HepG2 (cell line): ENCODE measurements around the gene B4GALT1. TPM values are rescaled to one million over a fixed set of nuclear protein-coding genes. Genes with fewer than 3 reads are reported as not detected.

Source experiments
- BCL6 ChIP-seq: IDR thresholded peaks from 2 replicates; pipeline ENCODE4 v1.6.1; 2016; ENCODE audit warnings: missing genetic modification reagents, missing compliant biosample characterization
- DNMT1 ChIP-seq: sonication (generic); formaldehyde crosslinking; IDR thresholded peaks from 2 replicates; pipeline ENCODE4 v1.5.1; 2020; ENCODE audit warnings: mild to moderate bottlenecking, missing genetic modification reagents
- FOXO1 ChIP-seq: sonication (generic); formaldehyde crosslinking; IDR thresholded peaks from 2 replicates; pipeline ENCODE4 v1.4.0; 2020; ENCODE audit warnings: missing genetic modification reagents
- GTF3A ChIP-seq: sonication (generic); formaldehyde crosslinking; conservative IDR thresholded peaks from 2 replicates; pipeline ENCODE4 v1.4.0; 2020; ENCODE audit warnings: mild to moderate bottlenecking, missing genetic modification reagents
- ZHX2 ChIP-seq, 2 experiments: sonication (generic) in 1 of 2; formaldehyde crosslinking in 1 of 2; IDR thresholded peaks; 2 replicates each; pipeline versions ENCODE4 v1.6.1 to v1.9.0; 2014 to 2022; ENCODE audit warnings: antibody characterized with exemption in 1 of 2, borderline replicate concordance in 1 of 2, inconsistent platforms in 1 of 2, low read depth in 1 of 2, missing genetic modification reagents in 1 of 2
- ZNF607 ChIP-seq: sonication (generic); formaldehyde crosslinking; IDR thresholded peaks from 2 replicates; pipeline ENCODE4 v1.5.1; 2020; ENCODE audit warnings: missing genetic modification reagents, mild to moderate bottlenecking, borderline replicate concordance
- polyA plus RNA-seq, 8 experiments: library from polyadenylated mRNA; depleted of rRNA in 3 of 8; stranded (reverse) in 7 of 8; unstranded in 1 of 8; fragments of >200 nt; fragmentation: Illumina TruSeq in 4 of 8; extraction: Trizol in 4 of 8; gene quantifications; 2 replicates each; pipeline versions ENCODE4 v1.2.1 to v1.2.3, GENCODE V29; 2011 to 2016; ENCODE audit warnings: low read depth in 4 of 8, missing spikeins in 1 of 8, mixed read lengths in 1 of 8; ENCODE audit not compliant: insufficient read depth in 1 of 8
- total RNA-seq, 5 experiments: library from RNA; depleted of rRNA; stranded (reverse); fragments of >200 nt; fragmentation: Illumina TruSeq; extraction: Trizol; gene quantifications; 2 replicates each; pipeline ENCODE4 v1.2.3, GENCODE V29; 2016; ENCODE audit warnings: low read depth in 1 of 5
- TF ChIP-seq, protein P1 (sequence below): sonication (generic); IDR thresholded peaks from 2 replicates; pipeline ENCODE4 v1.6.1; 2016; ENCODE audit warnings: low read depth, borderline replicate concordance
- TF ChIP-seq, protein P2 (sequence below): sonication (generic); formaldehyde crosslinking; IDR thresholded peaks from 2 replicates; pipeline ENCODE4 v1.4.0; 2020; ENCODE audit warnings: missing genetic modification reagents, borderline replicate concordance
- TF ChIP-seq, protein P3 (sequence below): sonication (generic); formaldehyde crosslinking; IDR thresholded peaks from 2 replicates; pipeline ENCODE4 v1.4.0; 2020; ENCODE audit warnings: mild to moderate bottlenecking, missing genetic modification reagents
- TF ChIP-seq, protein P4 (sequence below): sonication (generic); formaldehyde crosslinking; IDR thresholded peaks from 2 replicates; pipeline ENCODE4 v1.4.0; 2020; ENCODE audit warnings: missing genetic modification reagents

The B4GALT1 gene
- total and polyA plus RNA-seq, 2 of the 13 experiments (the other 11 are each of a cell fraction or from before 2014, with no cell fraction given): 15.7 to 33.5 TPM

GRCh38 chr9:33082128-33082527 is 85.0 kb downstream of the B4GALT1 start (continued):
- TF ChIP-seq, protein P1, sequence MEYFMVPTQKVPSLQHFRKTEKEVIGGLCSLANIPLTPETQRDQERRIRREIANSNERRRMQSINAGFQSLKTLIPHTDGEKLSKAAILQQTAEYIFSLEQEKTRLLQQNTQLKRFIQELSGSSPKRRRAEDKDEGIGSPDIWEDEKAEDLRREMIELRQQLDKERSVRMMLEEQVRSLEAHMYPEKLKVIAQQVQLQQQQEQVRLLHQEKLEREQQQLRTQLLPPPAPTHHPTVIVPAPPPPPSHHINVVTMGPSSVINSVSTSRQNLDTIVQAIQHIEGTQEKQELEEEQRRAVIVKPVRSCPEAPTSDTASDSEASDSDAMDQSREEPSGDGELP: peak; percentile 32; the same call in 1 of the 2 replicates
- no peak for TF ChIP-seq DNMT1
- TF ChIP-seq, protein P2, sequence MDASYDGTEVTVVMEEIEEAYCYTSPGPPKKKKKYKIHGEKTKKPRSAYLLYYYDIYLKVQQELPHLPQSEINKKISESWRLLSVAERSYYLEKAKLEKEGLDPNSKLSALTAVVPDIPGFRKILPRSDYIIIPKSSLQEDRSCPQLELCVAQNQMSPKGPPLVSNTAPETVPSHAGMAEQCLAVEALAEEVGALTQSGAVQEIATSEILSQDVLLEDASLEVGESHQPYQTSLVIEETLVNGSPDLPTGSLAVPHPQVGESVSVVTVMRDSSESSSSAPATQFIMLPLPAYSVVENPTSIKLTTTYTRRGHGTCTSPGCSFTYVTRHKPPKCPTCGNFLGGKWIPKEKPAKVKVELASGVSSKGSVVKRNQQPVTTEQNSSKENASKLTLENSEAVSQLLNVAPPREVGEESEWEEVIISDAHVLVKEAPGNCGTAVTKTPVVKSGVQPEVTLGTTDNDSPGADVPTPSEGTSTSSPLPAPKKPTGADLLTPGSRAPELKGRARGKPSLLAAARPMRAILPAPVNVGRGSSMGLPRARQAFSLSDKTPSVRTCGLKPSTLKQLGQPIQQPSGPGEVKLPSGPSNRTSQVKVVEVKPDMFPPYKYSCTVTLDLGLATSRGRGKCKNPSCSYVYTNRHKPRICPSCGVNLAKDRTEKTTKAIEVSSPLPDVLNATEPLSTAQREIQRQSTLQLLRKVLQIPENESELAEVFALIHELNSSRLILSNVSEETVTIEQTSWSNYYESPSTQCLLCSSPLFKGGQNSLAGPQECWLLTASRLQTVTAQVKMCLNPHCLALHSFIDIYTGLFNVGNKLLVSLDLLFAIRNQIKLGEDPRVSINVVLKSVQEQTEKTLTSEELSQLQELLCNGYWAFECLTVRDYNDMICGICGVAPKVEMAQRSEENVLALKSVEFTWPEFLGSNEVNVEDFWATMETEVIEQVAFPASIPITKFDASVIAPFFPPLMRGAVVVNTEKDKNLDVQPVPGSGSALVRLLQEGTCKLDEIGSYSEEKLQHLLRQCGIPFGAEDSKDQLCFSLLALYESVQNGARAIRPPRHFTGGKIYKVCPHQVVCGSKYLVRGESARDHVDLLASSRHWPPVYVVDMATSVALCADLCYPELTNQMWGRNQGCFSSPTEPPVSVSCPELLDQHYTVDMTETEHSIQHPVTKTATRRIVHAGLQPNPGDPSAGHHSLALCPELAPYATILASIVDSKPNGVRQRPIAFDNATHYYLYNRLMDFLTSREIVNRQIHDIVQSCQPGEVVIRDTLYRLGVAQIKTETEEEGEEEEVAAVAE (CRISPR knock-in tag): no peak
- TF ChIP-seq, protein P3, sequence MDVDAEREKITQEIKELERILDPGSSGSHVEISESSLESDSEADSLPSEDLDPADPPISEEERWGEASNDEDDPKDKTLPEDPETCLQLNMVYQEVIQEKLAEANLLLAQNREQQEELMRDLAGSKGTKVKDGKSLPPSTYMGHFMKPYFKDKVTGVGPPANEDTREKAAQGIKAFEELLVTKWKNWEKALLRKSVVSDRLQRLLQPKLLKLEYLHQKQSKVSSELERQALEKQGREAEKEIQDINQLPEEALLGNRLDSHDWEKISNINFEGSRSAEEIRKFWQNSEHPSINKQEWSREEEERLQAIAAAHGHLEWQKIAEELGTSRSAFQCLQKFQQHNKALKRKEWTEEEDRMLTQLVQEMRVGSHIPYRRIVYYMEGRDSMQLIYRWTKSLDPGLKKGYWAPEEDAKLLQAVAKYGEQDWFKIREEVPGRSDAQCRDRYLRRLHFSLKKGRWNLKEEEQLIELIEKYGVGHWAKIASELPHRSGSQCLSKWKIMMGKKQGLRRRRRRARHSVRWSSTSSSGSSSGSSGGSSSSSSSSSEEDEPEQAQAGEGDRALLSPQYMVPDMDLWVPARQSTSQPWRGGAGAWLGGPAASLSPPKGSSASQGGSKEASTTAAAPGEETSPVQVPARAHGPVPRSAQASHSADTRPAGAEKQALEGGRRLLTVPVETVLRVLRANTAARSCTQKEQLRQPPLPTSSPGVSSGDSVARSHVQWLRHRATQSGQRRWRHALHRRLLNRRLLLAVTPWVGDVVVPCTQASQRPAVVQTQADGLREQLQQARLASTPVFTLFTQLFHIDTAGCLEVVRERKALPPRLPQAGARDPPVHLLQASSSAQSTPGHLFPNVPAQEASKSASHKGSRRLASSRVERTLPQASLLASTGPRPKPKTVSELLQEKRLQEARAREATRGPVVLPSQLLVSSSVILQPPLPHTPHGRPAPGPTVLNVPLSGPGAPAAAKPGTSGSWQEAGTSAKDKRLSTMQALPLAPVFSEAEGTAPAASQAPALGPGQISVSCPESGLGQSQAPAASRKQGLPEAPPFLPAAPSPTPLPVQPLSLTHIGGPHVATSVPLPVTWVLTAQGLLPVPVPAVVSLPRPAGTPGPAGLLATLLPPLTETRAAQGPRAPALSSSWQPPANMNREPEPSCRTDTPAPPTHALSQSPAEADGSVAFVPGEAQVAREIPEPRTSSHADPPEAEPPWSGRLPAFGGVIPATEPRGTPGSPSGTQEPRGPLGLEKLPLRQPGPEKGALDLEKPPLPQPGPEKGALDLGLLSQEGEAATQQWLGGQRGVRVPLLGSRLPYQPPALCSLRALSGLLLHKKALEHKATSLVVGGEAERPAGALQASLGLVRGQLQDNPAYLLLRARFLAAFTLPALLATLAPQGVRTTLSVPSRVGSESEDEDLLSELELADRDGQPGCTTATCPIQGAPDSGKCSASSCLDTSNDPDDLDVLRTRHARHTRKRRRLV (CRISPR knock-in tag): no peak
- TF ChIP-seq, protein P4, sequence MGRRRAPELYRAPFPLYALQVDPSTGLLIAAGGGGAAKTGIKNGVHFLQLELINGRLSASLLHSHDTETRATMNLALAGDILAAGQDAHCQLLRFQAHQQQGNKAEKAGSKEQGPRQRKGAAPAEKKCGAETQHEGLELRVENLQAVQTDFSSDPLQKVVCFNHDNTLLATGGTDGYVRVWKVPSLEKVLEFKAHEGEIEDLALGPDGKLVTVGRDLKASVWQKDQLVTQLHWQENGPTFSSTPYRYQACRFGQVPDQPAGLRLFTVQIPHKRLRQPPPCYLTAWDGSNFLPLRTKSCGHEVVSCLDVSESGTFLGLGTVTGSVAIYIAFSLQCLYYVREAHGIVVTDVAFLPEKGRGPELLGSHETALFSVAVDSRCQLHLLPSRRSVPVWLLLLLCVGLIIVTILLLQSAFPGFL (CRISPR knock-in tag): no peak
- peak; percentile 40; the same call in 1 of the 2 replicates for TF ChIP-seq BCL6 (CRISPR knock-in tag)
- no peak for TF ChIP-seq ZHX2 (IDR thresholded peaks at IDR 0.05; ENCODE audit: low read depth)
- no peak for TF ChIP-seq ZHX2 (CRISPR knock-in tag; IDR thresholded peaks at IDR 0.05; ENCODE audit: borderline replicate concordance)
- peak; percentile 50; the same call in 1 of the 2 replicates for TF ChIP-seq FOXO1 (CRISPR knock-in tag)
- TF ChIP-seq ZNF607 (CRISPR knock-in tag): no peak
- TF ChIP-seq GTF3A: no peak
